Osteocyte (in vitro differentiated cells): ENCODE measurements around the gene S100PBP. TPM values are rescaled to one million over a fixed set of nuclear protein-coding genes. Genes with fewer than 3 reads are reported as not detected.

Source experiments
- DNase-seq: peaks from one replicate; pipeline ENCODE4 v3.0.0; 2021; ENCODE audit warnings: mixed read lengths; ENCODE audit not compliant: unreplicated experiment; ENCODE audit errors: extremely low spot score
- H3K27ac Mint-ChIP-seq: one replicate; pipeline ENCODE4 v1.8.0; 2021; ENCODE audit warnings: mild to moderate bottlenecking, mixed read lengths; ENCODE audit not compliant: unreplicated experiment
- H3K27me3 Mint-ChIP-seq: one replicate; pipeline ENCODE4 v1.8.0; 2021; ENCODE audit warnings: mixed read lengths; ENCODE audit not compliant: unreplicated experiment
- H3K36me3 Mint-ChIP-seq: one replicate; pipeline ENCODE4 v1.8.0; 2021; ENCODE audit warnings: mixed read lengths; ENCODE audit not compliant: unreplicated experiment
- H3K4me1 Mint-ChIP-seq: one replicate; pipeline ENCODE4 v1.8.0; 2021; ENCODE audit warnings: mixed read lengths; ENCODE audit not compliant: unreplicated experiment
- H3K4me3 Mint-ChIP-seq: one replicate; pipeline ENCODE4 v1.8.0; 2021; ENCODE audit warnings: mild to moderate bottlenecking, moderate library complexity, mixed read lengths; ENCODE audit not compliant: unreplicated experiment
- H3K9me3 Mint-ChIP-seq: one replicate; pipeline ENCODE4 v1.8.0; 2021; ENCODE audit warnings: mixed read lengths; ENCODE audit not compliant: unreplicated experiment
- total RNA-seq: library from RNA; stranded (reverse); gene quantifications from 2 replicates; pipeline ENCODE4 v1.2.1, GENCODE V29; 2021
- TF ChIP-seq, protein P1 (sequence below): fragments of 200-600 bp; sonication (generic); IDR thresholded peaks from 2 replicates; pipeline ENCODE4 v1.5.0; 2021; ENCODE audit warnings: antibody characterized with exemption, mild to moderate bottlenecking, moderate library complexity

The S100PBP gene
- total RNA-seq, 1 donor from 2014 or later: 49.8 TPM

DNA sequence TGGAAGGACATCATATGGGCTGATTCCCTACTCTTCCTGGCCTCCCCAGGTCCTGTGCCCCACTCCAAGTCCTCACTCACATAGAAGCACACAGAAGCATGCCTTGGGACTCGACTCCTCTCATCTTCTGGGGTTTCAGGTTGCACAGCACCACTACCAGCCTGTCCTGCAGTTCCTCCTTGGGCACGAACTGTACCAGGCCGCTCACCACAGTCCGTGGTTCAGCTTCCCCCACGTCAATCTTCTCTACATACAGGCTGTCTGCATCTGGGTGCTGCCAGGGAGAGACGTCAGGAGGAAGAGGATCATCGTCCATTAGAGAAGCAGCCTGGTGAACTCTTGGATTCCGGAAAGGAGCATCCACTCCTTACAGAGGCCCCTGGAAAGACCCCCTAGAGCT lies 37.4 kb upstream of the S100PBP start:
- no peaks in the 10 kb centered on the region for H3K27me3 Mint-ChIP-seq
- no peak for DNase-seq
- no peak overlapping the region for H3K27ac Mint-ChIP-seq
- peaks cover 22% of the 10 kb centered on the region for H3K4me1 Mint-ChIP-seq
- TF ChIP-seq, protein P1, sequence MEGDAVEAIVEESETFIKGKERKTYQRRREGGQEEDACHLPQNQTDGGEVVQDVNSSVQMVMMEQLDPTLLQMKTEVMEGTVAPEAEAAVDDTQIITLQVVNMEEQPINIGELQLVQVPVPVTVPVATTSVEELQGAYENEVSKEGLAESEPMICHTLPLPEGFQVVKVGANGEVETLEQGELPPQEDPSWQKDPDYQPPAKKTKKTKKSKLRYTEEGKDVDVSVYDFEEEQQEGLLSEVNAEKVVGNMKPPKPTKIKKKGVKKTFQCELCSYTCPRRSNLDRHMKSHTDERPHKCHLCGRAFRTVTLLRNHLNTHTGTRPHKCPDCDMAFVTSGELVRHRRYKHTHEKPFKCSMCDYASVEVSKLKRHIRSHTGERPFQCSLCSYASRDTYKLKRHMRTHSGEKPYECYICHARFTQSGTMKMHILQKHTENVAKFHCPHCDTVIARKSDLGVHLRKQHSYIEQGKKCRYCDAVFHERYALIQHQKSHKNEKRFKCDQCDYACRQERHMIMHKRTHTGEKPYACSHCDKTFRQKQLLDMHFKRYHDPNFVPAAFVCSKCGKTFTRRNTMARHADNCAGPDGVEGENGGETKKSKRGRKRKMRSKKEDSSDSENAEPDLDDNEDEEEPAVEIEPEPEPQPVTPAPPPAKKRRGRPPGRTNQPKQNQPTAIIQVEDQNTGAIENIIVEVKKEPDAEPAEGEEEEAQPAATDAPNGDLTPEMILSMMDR: no peak
- H3K9me3 Mint-ChIP-seq: no peaks in the 10 kb centered on the region
- peaks cover 54% of the 10 kb centered on the region for H3K36me3 Mint-ChIP-seq
- H3K4me3 Mint-ChIP-seq: no peak overlapping the region

DNA sequence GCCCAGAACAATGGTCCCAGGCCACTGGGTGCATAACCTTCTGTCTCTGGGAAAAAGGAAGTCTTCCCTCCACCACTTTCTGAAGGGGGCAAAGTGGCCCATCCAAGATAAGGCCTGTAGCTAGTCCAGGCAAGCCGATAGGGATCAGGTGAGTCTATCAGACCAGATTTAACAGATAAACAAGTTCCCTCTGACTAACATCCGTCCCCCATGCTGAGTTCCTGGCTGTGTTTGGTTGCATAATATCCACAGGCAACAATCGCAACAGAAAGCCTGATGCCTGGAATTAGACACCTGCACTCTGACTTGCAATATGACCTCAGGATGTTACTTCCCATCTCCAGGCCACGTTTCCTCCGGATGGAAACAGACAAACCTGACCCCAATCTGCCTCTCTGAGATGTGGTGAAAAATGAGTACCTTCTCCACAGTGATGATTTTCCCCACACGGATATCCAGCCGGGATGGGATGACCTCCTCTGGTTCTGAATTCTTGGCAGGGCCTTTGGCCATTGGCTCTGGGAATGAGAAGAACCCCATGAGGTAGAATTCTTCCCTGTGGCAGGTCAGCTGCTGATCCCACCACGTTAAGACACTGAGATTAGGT lies 36.7 kb upstream of the S100PBP start:
- TF ChIP-seq, protein P1: no peak
- DNase-seq: no peak
- Mint-ChIP-seq H3K9me3 (no peaks in the 10 kb centered on the region), H3K4me3 (no peak overlapping the region), H3K27me3 (no peaks in the 10 kb centered on the region), H3K27ac (no peak overlapping the region), H3K4me1 (peaks cover 15% of the 10 kb centered on the region), H3K36me3 (peaks cover 53% of the 10 kb centered on the region)

DNA sequence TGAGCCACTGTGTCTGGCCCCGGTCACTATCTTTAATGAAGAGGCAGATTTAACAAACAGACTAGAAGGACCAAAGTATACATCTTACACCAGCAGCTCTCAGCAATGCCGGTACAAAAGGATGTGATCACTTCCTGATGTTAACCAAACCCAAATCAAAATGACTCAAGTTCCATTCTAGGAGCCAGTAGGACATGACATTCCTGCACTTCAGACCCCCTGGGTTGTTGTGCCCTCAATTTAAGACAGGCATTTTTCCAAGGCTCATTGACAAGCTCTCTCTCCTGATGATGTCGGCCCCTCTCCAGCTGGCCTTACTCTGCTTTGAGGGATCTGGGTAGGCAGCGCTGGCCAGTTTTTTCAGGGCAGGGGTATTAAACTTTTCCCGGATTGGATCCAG lies 35.4 kb upstream of the S100PBP start:
- Mint-ChIP-seq H3K4me3 (no peak overlapping the region), H3K27me3 (no peaks in the 10 kb centered on the region), H3K36me3 (peaks cover 55% of the 10 kb centered on the region), H3K27ac (peak overlapping the region; percentile 0), H3K4me1 (peaks cover 2% of the 10 kb centered on the region), H3K9me3 (no peaks in the 10 kb centered on the region)
- TF ChIP-seq, protein P1: no peak
- DNase-seq: no peak

DNA sequence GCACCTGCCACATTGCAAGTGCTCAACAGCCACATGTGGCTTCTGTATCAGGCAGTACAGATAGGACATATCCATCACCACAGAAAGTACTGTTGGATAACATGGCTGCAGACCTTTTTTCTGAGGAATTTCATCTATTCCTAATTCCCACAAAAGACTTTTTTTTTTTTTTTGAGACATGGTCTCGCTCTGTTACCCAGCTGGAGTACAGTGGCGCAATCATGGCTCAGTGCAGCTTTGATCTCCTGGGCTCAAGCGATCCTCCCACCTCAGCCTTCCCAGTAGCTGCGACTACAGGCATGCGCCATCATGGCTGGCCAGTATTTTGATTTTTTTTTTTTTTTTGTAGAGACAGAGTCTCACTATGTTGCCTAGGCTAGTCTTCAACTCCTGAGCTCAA lies 33.6 kb upstream of the S100PBP start:
- Mint-ChIP-seq H3K36me3 (peaks cover 48% of the 10 kb centered on the region), H3K4me3 (no peak overlapping the region), H3K4me1 (peaks cover 2% of the 10 kb centered on the region), H3K27ac (no peak overlapping the region), H3K9me3 (no peaks in the 10 kb centered on the region), H3K27me3 (no peaks in the 10 kb centered on the region)
- TF ChIP-seq, protein P1: no peak
- DNase-seq: no peak

DNA sequence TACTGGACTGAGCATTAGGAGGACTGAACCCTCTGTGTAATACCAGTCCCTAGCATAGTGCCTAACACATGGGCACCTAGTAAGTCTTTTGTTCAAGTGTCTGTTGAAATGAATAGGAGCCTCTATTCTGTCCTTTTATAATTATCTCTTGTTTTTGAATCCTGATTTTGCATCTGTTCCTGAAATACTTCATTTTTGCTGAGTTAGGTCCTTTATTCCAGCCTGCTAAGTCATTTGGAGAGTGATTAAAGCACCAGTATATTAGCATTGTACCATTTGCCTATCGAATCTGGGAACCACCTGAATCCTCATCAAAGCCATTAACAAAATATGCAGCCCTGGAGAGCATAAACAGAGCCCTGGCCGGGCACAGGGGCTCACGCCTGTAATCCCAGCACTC lies 32.6 kb upstream of the S100PBP start:
- Mint-ChIP-seq H3K4me1 (peaks cover 2% of the 10 kb centered on the region), H3K27ac (no peak overlapping the region), H3K4me3 (no peak overlapping the region), H3K9me3 (no peaks in the 10 kb centered on the region), H3K27me3 (no peaks in the 10 kb centered on the region), H3K36me3 (peaks cover 47% of the 10 kb centered on the region)
- TF ChIP-seq, protein P1: no peak
- no peak for DNase-seq
